Thyroid gland (tissue), 4 donors: ENCODE results near the gene SORCS2.

ENCODE experiments used
- POLR2A ChIP-seq, 2 donors: fragments of 450-650 bp; IDR thresholded peaks; one replicate each; pipeline ENCODE4 v1.6.1; 2017; ENCODE audit warnings: antibody characterized with exemption in 2 of 2, mild to moderate bottlenecking in 2 of 2, moderate library complexity in 1 of 2
- TF ChIP-seq, protein P1 (sequence below), 6 experiments: fragments of 200-600 bp in 3 of 6; fragments of 450-650 bp in 3 of 6; sonication (generic) in 3 of 6; IDR thresholded peaks; one replicate each; pipeline ENCODE4 v1.5.1; 2016 to 2019; ENCODE audit warnings: antibody characterized with exemption in 6 of 6, mild to moderate bottlenecking in 2 of 6, inconsistent platforms in 1 of 6, moderate library complexity in 1 of 6

DNA sequence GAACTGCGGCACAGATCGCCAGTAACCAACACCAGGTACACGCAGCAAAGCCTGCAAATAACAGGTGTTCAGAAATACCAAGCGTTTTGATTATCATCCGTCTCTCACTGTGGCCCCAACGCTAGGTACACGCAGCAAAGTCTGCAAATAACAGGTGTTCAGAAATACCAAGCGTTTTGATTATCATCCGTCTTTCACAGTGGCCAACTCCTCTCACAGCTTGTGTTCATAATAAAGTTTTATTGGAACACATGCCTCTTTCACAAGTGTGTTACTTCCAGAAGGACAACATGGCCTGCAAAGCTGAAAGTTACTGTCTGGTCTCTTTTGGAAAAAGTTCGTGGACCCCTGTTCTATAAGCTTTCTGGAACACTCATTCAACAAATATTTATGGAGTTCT is 594.2 kb downstream of the SORCS2 start:
- TF ChIP-seq, protein P1, sequence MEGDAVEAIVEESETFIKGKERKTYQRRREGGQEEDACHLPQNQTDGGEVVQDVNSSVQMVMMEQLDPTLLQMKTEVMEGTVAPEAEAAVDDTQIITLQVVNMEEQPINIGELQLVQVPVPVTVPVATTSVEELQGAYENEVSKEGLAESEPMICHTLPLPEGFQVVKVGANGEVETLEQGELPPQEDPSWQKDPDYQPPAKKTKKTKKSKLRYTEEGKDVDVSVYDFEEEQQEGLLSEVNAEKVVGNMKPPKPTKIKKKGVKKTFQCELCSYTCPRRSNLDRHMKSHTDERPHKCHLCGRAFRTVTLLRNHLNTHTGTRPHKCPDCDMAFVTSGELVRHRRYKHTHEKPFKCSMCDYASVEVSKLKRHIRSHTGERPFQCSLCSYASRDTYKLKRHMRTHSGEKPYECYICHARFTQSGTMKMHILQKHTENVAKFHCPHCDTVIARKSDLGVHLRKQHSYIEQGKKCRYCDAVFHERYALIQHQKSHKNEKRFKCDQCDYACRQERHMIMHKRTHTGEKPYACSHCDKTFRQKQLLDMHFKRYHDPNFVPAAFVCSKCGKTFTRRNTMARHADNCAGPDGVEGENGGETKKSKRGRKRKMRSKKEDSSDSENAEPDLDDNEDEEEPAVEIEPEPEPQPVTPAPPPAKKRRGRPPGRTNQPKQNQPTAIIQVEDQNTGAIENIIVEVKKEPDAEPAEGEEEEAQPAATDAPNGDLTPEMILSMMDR (IDR thresholded peaks at IDR 0.05) = no peak
- TF ChIP-seq POLR2A (IDR thresholded peaks at IDR 0.05) = no peak
